KOPT-K1 (cell line): Measurements from ENCODE around the gene KDM1B.
"Not testable (repeated sequence)": the region's sequence is repeated elsewhere in the genome, so short reads cannot be mapped to it uniquely, and the experiment has no call there.

Experiments used
- H3K27ac ChIP-seq: fragments of 200-600 bp; sonication (generic); 2 replicates; pipeline ENCODE4 v1.5.1; 2016; ENCODE audit warnings: antibody characterized with exemption, mild to moderate bottlenecking, low read depth, low read length; ENCODE audit not compliant: poor library complexity, severe bottlenecking
- H3K36me3 ChIP-seq: fragments of 200-600 bp; sonication (generic); 2 replicates; pipeline ENCODE4 v1.5.1; 2017; ENCODE audit warnings: antibody characterized with exemption, mild to moderate bottlenecking, low read length, moderate library complexity; ENCODE audit not compliant: insufficient read depth
- H3K9me3 ChIP-seq: fragments of 200-600 bp; sonication (generic); 2 replicates; pipeline ENCODE4 v1.5.1; 2017; ENCODE audit warnings: antibody characterized with exemption, low read length, mild to moderate bottlenecking; ENCODE audit not compliant: insufficient read depth, poor library complexity, severe bottlenecking

The KDM1B gene

GRCh38 chr6:18139935-18140621 lies 15.1 kb upstream of the KDM1B start:
- Histone ChIP-seq H3K9me3 (no peaks in the 10 kb centered on the region), H3K36me3 (no peaks in the 10 kb centered on the region), H3K27ac (no peak overlapping the region)

GRCh38 chr6:18141805-18142590 lies 13.2 kb upstream of the KDM1B start:
- Histone ChIP-seq H3K9me3 (no peaks in the 10 kb centered on the region), H3K27ac (no peak overlapping the region), H3K36me3 (no peaks in the 10 kb centered on the region)

GRCh38 chr6:18142591-18142861 lies 12.7 kb upstream of the KDM1B start:
- no peaks in the 10 kb centered on the region for H3K9me3 ChIP-seq
- no peaks in the 10 kb centered on the region for H3K36me3 ChIP-seq
- no peak overlapping the region for H3K27ac ChIP-seq

- no peak overlapping the region for H3K27ac ChIP-seq
- no peaks in the 10 kb centered on the region for H3K36me3 ChIP-seq
- no peaks in the 10 kb centered on the region for H3K9me3 ChIP-seq
Measured at GRCh38 chr6:18147160-18147559, 8.1 kb upstream of the KDM1B start.

- no peak overlapping the region for H3K27ac ChIP-seq
- H3K9me3 ChIP-seq: no peaks in the 10 kb centered on the region
- H3K36me3 ChIP-seq: no peaks in the 10 kb centered on the region
Measured at GRCh38 chr6:18147616-18148015, 7.6 kb upstream of the KDM1B start.

GRCh38 chr6:18148304-18149025 lies 6.8 kb upstream of the KDM1B start:
- Histone ChIP-seq H3K9me3 (no peaks in the 10 kb centered on the region), H3K36me3 (no peaks in the 10 kb centered on the region), H3K27ac (no peak overlapping the region)

- H3K9me3 ChIP-seq, H3K27ac ChIP-seq, H3K36me3 ChIP-seq: not testable (repeated sequence)
Measured at GRCh38 chr6:18151391-18151790, 3.8 kb upstream of the KDM1B start.

GRCh38 chr6:18151801-18152200 lies 3.4 kb upstream of the KDM1B start:
- no peak overlapping the region for H3K27ac ChIP-seq
- no peaks in the 10 kb centered on the region for H3K9me3 ChIP-seq
- H3K36me3 ChIP-seq: no peaks in the 10 kb centered on the region

- H3K36me3 ChIP-seq: no peaks in the 10 kb centered on the region
- no peaks in the 10 kb centered on the region for H3K9me3 ChIP-seq
- no peak overlapping the region for H3K27ac ChIP-seq
Measured at GRCh38 chr6:18153311-18153703, 1.9 kb upstream of the KDM1B start.

GRCh38 chr6:18154507-18155149 lies 594 bp upstream of the KDM1B start, which contains the start of gene TPMT:
TPMT (minus strand) TSS chr6:18155077; CDS start chr6:18149127, 5,950 bp downstream.
- H3K27ac ChIP-seq: peak within 1 kb of the TSS; percentile 77
- no peaks in the 10 kb centered on the region for H3K36me3 ChIP-seq
- no peaks in the 10 kb centered on the region for H3K9me3 ChIP-seq

- Histone ChIP-seq H3K9me3 (no peaks in the 10 kb centered on the region), H3K27ac (peak overlapping the region; percentile 77)
Measured at GRCh38 chr6:18155864-18156421, 721 bp downstream of the KDM1B start.

GRCh38 chr6:18160911-18161310 lies 5.7 kb downstream of the KDM1B start:
- Histone ChIP-seq H3K36me3 (peaks cover 32% of the 10 kb centered on the region; the same call in 1 of the 2 replicates), H3K27ac (no peak overlapping the region), H3K9me3 (no peaks in the 10 kb centered on the region)

More at GRCh38 chr6:18155864-18156421, 721 bp downstream of the KDM1B start:
- H3K36me3 ChIP-seq: peaks cover 6% of the 10 kb centered on the region; the same call in 1 of the 2 replicates

GRCh38 chr6:18161431-18161830 lies 6.2 kb downstream of the KDM1B start:
- Histone ChIP-seq H3K27ac (no peak overlapping the region), H3K36me3 (peaks cover 38% of the 10 kb centered on the region; the same call in 1 of the 2 replicates), H3K9me3 (no peaks in the 10 kb centered on the region)

- no peak overlapping the region for H3K27ac ChIP-seq
- no peaks in the 10 kb centered on the region for H3K9me3 ChIP-seq
- H3K36me3 ChIP-seq: peaks cover 45% of the 10 kb centered on the region; the same call in 1 of the 2 replicates
Measured at GRCh38 chr6:18162401-18162800, 7.2 kb downstream of the KDM1B start.

- H3K9me3 ChIP-seq: peaks cover 9% of the 10 kb centered on the region
- H3K36me3 ChIP-seq: peaks cover 54% of the 10 kb centered on the region
- no peak overlapping the region for H3K27ac ChIP-seq
Measured at GRCh38 chr6:18165751-18166150, 10.5 kb downstream of the KDM1B start.
